ENCODE measurements around the gene KMT2E. TPM values are rescaled to one million over a fixed set of nuclear protein-coding genes. Genes with fewer than 3 reads are reported as not detected.

The KMT2E gene
- total and polyA plus RNA-seq, 4 donors: 20.3 to 277 (median 62.8) TPM

GRCh38 chr7:105132335-105132734 lies 118.3 kb downstream of the KMT2E start:
- ATAC-seq (ENCODE audit: insufficient read depth, low FRiP score): no peak
- Histone ChIP-seq H3K9ac (ENCODE audit: insufficient read depth in 1 of 2, low read length in 2 of 2) (no peak overlapping the region), H3K4me3 (no peak overlapping the region), H3K27me3 (ENCODE audit: control insufficient read depth in 3 of 3, insufficient read depth in 3 of 3, low read length in 2 of 3) (no peaks in the 10 kb centered on the region), H3K27ac (ENCODE audit: low read depth in 1 of 2, low read length in 1 of 2) (no peak overlapping the region), H3K9me3 (ENCODE audit: control insufficient read depth in 4 of 4, insufficient read depth in 3 of 4, low read length in 3 of 4) (no peaks in the 10 kb centered on the region), H3K4me1 (ENCODE audit: control insufficient read depth in 5 of 5, insufficient read depth in 5 of 5, low read length in 5 of 5) (peaks cover 0 to 7% (median 0%) of the 10 kb centered on the region in 5 donors), H3K36me3 (ENCODE audit: control insufficient read depth in 4 of 4, insufficient read depth in 4 of 4, low read length in 4 of 4) (peaks cover 2 to 15% (median 7%) of the 10 kb centered on the region in 4 donors)
- WGBS, 2 donors: 94 to 96% methylated on average over 5 of the region's 5 CpGs
- no peak for TF ChIP-seq CTCF (IDR thresholded peaks at IDR 0.05; ENCODE audit: control extremely low read depth, extremely low read depth)
- DNase-seq: no peak

- no peak for DNase-seq
- no peaks in the 10 kb centered on the region for H3K27me3 ChIP-seq (ENCODE audit: control insufficient read depth in 3 of 3, insufficient read depth in 3 of 3, low read length in 2 of 3)
- no peak overlapping the region for H3K4me3 ChIP-seq
- no peak overlapping the region for H3K27ac ChIP-seq (ENCODE audit: low read depth in 1 of 2, low read length in 1 of 2)
- no peak overlapping the region for H3K9ac ChIP-seq (ENCODE audit: insufficient read depth in 1 of 2, low read length in 2 of 2)
- peaks cover 2 to 20% (median 7%) of the 10 kb centered on the region in 4 donors for H3K36me3 ChIP-seq (ENCODE audit: control insufficient read depth in 4 of 4, insufficient read depth in 4 of 4, low read length in 4 of 4)
- peaks cover 0 to 7% (median 0%) of the 10 kb centered on the region in 5 donors for H3K4me1 ChIP-seq (ENCODE audit: control insufficient read depth in 5 of 5, insufficient read depth in 5 of 5, low read length in 5 of 5)
- WGBS, 2 donors: 95 to 98% methylated on average over 10 of the region's 10 CpGs
- no peak for ATAC-seq (ENCODE audit: insufficient read depth, low FRiP score)
- no peak for TF ChIP-seq CTCF (IDR thresholded peaks at IDR 0.05; ENCODE audit: control extremely low read depth, extremely low read depth)
- no peaks in the 10 kb centered on the region for H3K9me3 ChIP-seq (ENCODE audit: control insufficient read depth in 4 of 4, insufficient read depth in 3 of 4, low read length in 3 of 4)
Measured at GRCh38 chr7:105132835-105133234, 118.8 kb downstream of the KMT2E start.

GRCh38 chr7:105133358-105133757 lies 119.4 kb downstream of the KMT2E start:
- Histone ChIP-seq H3K4me1 (ENCODE audit: control insufficient read depth in 5 of 5, insufficient read depth in 5 of 5, low read length in 5 of 5) (peaks cover 0 to 8% (median 0%) of the 10 kb centered on the region in 5 donors), H3K36me3 (ENCODE audit: control insufficient read depth in 4 of 4, insufficient read depth in 4 of 4, low read length in 4 of 4) (peaks cover 5 to 19% (median 8%) of the 10 kb centered on the region in 4 donors), H3K27ac (ENCODE audit: low read depth in 1 of 2, low read length in 1 of 2) (no peak overlapping the region), H3K9me3 (ENCODE audit: control insufficient read depth in 4 of 4, insufficient read depth in 3 of 4, low read length in 3 of 4) (no peaks in the 10 kb centered on the region), H3K4me3 (no peak overlapping the region), H3K9ac (ENCODE audit: insufficient read depth in 1 of 2, low read length in 2 of 2) (no peak overlapping the region), H3K27me3 (ENCODE audit: control insufficient read depth in 3 of 3, insufficient read depth in 3 of 3, low read length in 2 of 3) (no peaks in the 10 kb centered on the region)
- WGBS, 2 donors: 95 to 98% methylated on average over 7 of the region's 7 CpGs
- DNase-seq (no peak), ATAC-seq (ENCODE audit: insufficient read depth, low FRiP score) (no peak)
- TF ChIP-seq CTCF (IDR thresholded peaks at IDR 0.05; ENCODE audit: control extremely low read depth, extremely low read depth): no peak

Measured in lung (tissue), 12 donors.